ENCODE data around the gene PDE6G.
"Not testable (repeated sequence)": the region's sequence is repeated elsewhere in the genome, so short reads cannot be mapped to it uniquely, and the experiment has no call there.

The PDE6G gene

GRCh38 chr17:81636505-81637288 lies 19.6 kb downstream of the PDE6G start, which contains the start of the genes NPLOC4 and TSPAN10:
Gene NPLOC4 (minus strand): TSS chr17:81637112. CDS start chr17:81636930, 182 bp downstream.
Gene TSPAN10 (plus strand): TSS chr17:81637196. CDS start chr17:81642413, 5,217 bp downstream.
- in situ Hi-C loops (cut with MboI; ENCODE audit: low sequenced_read_pairs): no loop called here

- in situ Hi-C loops (cut with MboI; ENCODE audit: low sequenced_read_pairs): no loop called here
Measured at GRCh38 chr17:81635973-81636504, 20.3 kb downstream of the PDE6G start.

- in situ Hi-C loops (cut with MboI; ENCODE audit: low sequenced_read_pairs): no loop called here
Measured at GRCh38 chr17:81635431-81635830, 20.9 kb downstream of the PDE6G start.

GRCh38 chr17:81631482-81631881 lies 24.9 kb downstream of the PDE6G start:
- in situ Hi-C loops (cut with MboI; ENCODE audit: low sequenced_read_pairs): no loop called here

GRCh38 chr17:81630274-81630673 lies 26.1 kb downstream of the PDE6G start:
- in situ Hi-C loops (cut with MboI; ENCODE audit: low sequenced_read_pairs): no loop called here

DNA sequence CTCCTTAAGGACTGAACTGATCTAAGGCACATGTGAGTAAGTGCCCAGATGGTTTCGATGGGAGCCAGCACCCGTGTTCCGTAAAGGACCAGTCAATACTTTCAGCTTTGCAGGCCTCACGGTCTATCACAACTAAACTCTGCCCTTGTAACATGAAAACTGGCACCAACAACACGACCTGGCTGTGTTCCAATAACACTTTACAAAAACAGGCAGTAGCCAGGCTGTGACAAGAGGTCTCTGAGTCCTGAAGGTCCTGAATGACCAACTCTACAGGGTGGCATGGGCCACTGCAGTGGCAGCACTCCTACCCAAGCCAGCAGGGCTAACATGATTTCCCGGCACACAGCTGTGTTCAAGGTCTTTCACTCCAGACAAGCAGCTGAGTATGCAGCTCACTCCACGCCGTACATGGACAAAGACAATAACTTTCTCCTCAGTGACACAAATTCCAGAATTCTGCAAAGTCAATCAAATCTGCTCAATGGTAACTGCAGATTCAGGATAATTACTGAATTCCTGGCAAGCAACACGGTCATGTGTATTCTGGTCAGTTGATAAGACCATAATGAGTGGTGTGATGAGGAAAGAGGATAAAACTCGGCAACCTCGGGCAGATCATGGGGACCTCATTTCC lies 34.7 kb downstream of the PDE6G start:
- in situ Hi-C loops (cut with MboI; ENCODE audit: low sequenced_read_pairs): no loop called here

GRCh38 chr17:81618307-81618706 lies 38.0 kb downstream of the PDE6G start:
- in situ Hi-C loops (cut with MboI; ENCODE audit: low sequenced_read_pairs): not testable (repeated sequence)

DNA sequence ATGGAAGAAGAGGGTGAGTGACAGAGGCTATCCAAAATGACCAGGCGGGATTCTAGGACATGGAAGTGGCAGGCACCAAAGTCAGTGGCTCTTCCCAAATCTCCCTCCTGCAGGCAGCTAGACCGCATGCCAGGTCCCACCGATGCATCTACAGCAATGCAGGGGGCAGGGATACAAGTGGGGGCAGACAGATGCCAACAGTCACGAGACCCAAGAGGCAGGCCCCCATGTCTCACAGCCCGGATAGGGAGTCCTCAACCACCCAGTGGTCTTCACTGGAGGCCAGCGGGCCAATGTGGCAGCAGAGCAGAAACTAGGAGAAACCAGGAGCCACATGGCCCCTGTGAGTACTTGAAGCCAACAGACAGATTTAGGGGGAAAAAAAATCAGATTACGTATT lies 39.5 kb downstream of the PDE6G start:
- in situ Hi-C loops (cut with MboI; ENCODE audit: low sequenced_read_pairs): no loop called here

DNA sequence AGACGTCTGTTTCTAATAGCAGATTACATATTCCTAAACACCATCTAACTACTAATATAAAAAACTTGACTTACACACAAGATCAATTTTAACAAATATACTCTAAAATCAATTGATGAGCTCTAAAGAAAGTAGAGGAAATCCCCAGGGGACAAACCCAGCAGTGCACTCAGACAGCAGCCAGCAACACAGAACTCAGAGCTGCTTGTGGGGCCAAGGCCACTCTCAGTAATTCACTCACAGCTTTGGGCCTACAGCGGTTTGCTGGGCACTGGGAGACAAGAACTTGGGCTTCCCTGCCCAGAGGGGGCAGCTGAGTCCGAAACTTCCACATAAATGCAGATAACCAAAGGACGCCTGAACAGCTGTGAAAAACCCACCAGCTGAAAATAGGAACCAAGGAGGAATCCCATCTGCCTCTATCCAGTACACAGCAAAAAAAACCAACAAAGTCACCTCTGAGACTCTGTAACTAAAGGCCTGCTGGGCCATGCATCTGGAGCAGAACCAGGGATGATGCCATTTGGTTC lies 40.9 kb downstream of the PDE6G start:
- in situ Hi-C loops (cut with MboI; ENCODE audit: low sequenced_read_pairs): no loop called here

GRCh38 chr17:81612172-81612970 lies 44.0 kb downstream of the PDE6G start:
- in situ Hi-C loops (cut with MboI; ENCODE audit: low sequenced_read_pairs): no loop called here

- in situ Hi-C loops (cut with MboI; ENCODE audit: low sequenced_read_pairs): no loop called here
Measured at GRCh38 chr17:81609541-81610311, 46.6 kb downstream of the PDE6G start.

- in situ Hi-C loops (cut with MboI; ENCODE audit: low sequenced_read_pairs): no loop called here
Measured at GRCh38 chr17:81608605-81609004, 47.7 kb downstream of the PDE6G start.

GRCh38 chr17:81608082-81608481 lies 48.3 kb downstream of the PDE6G start:
- in situ Hi-C loops (cut with MboI; ENCODE audit: low sequenced_read_pairs): no loop called here

DNA sequence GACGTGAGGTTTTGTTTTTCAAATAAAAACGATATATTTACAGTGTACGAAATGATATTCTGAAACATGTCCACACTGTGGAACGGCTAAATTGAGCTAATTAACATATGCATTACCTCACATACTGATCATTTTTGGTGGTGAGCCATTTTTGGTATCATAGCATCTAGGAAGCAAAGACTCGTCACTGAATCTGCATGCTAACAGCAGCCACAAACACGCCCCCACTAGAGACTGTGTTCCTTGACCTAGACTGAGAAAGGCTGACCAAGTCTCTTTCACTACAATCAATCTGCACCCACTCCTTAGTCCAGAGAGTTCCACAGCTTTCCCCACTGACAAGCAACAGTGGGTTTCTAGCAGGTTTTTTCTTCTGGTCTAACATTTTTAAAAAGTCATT lies 48.9 kb downstream of the PDE6G start:
- in situ Hi-C loops (cut with MboI; ENCODE audit: low sequenced_read_pairs): no loop called here

- in situ Hi-C loops (cut with MboI; ENCODE audit: low sequenced_read_pairs): no loop called here
Measured at GRCh38 chr17:81603846-81604610, 52.3 kb downstream of the PDE6G start.

GRCh38 chr17:81601525-81602120 lies 54.7 kb downstream of the PDE6G start:
- in situ Hi-C loops (cut with MboI; ENCODE audit: low sequenced_read_pairs): no loop called here

Measured in hTERT RPE-1 (cell line).